ENCODE results near the gene CYP20A1. TPM values are rescaled to one million over a fixed set of nuclear protein-coding genes. Genes with fewer than 3 reads are reported as not detected.
"Not testable (repeated sequence)": the region's sequence is repeated elsewhere in the genome, so short reads cannot be mapped to it uniquely, and the experiment has no call there.

CYP20A1 gene, protein sequence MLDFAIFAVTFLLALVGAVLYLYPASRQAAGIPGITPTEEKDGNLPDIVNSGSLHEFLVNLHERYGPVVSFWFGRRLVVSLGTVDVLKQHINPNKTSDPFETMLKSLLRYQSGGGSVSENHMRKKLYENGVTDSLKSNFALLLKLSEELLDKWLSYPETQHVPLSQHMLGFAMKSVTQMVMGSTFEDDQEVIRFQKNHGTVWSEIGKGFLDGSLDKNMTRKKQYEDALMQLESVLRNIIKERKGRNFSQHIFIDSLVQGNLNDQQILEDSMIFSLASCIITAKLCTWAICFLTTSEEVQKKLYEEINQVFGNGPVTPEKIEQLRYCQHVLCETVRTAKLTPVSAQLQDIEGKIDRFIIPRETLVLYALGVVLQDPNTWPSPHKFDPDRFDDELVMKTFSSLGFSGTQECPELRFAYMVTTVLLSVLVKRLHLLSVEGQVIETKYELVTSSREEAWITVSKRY
- 23.4 and 25.9 TPM in 2 replicates for total RNA-seq

DNA sequence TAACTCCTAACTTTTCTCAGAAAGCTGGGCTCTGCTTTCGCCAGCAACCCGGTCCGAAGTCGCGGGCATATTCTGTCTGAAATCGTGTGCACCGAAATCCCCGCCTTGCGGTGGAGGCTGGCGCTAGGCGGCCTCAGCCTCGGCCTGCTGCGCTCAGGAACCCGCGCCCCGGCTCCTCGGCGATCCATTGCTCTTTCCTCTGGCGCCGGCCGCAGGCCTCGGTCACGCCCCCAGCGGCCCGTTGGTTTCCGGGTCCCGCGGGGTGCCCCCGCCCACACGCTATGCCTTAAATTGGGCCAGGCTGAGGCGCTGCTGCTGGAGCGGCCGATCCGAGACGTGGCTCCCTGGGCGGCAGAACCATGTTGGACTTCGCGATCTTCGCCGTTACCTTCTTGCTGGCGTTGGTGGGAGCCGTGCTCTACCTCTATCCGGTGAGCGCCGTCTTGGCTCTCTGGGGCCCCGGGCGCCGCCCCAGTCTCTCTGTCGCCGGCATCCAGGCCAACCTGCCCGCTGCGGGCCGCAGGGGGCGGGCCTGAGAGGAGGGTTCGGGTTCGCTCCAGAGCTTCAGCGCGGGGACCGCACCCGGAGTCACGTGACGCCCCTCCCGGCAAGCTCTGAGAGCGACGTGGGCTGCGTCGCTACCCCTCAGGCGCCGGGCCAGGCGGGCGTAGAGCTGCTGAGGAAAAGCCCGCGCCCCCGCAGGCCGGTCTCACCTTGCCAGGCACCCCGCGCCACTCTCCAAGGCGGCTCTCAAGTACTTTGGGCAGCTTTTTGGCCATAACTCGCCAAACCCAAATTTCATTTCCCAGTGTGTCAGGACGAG, at the start of gene CYP20A1:
CYP20A1 (plus strand) TSS at position 315 of the 823 bp plus-strand sequence; CDS start at position 360, 45 bp downstream.
- no peak for FAIRE-seq
- TF ChIP-seq CTCF (IDR thresholded peaks at IDR 0.05; ENCODE audit: insufficient read depth, low read length, severe bottlenecking), result peak; percentile 47

DNA sequence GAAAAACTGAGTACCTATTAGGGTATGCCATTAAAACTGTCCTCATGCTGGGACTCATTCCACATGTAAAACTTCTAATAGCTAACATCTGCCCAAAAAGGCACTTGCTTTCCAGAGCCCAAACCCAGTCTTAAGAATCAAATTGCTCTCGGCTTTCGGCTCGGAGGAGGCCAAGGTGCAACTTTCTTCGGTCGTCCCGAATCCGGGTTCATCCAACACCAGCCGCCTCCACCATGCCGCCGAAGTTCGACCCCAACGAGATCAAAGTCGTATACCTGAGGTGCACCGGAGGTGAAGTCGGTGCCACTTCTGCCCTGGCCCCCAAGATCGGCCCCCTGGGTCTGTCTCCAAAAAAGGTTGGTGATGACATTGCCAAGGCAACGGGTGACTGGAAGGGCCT, 48.3 kb upstream of the CYP20A1 start:
- not testable (repeated sequence) for H3K36me3 ChIP-seq (ENCODE audit: control insufficient read depth, insufficient read depth, low read length); DNase-seq (ENCODE audit: low read depth)

More for the DNA sequence above, at the start of gene CYP20A1:
- Histone ChIP-seq H3K27me3 (ENCODE audit: control insufficient read depth, insufficient read depth, low read length) (no peaks in the 10 kb centered on the region), H3K36me3 (ENCODE audit: control insufficient read depth, insufficient read depth, low read length) (no peaks in the 10 kb centered on the region), H3K4me3 (ENCODE audit: low read depth, low read length) (peak within 1 kb of the TSS; percentile 86)
- peak; percentile 87 for DNase-seq (ENCODE audit: low read depth)

DNA sequence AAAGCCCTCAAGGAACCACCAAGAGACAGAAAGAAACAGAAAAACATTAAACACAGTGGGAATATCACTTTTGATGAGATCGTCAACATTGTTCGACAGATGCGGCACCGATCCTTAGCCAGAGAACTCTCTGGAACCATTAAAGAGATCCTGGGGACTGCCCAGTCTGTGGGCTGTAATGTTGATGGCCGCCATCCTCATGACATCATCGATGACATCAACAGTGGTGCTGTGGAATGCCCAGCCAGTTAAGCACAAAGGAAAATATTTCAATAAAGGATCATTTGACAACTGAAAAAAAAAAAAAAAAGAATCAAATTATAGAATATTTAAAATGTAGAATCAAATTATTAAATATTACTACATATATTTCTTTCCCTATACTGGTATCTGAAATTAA, 47.8 kb upstream of the CYP20A1 start:
- not testable (repeated sequence) for DNase-seq (ENCODE audit: low read depth); H3K36me3 ChIP-seq (ENCODE audit: control insufficient read depth, insufficient read depth, low read length); H3K27me3 ChIP-seq (ENCODE audit: control insufficient read depth, insufficient read depth, low read length); FAIRE-seq; H3K4me3 ChIP-seq (ENCODE audit: low read depth, low read length)

More for the DNA sequence above, 48.3 kb upstream of the CYP20A1 start:
- H3K4me3 ChIP-seq (ENCODE audit: low read depth, low read length); FAIRE-seq; H3K27me3 ChIP-seq (ENCODE audit: control insufficient read depth, insufficient read depth, low read length): not testable (repeated sequence)

GRCh38 chr2:203191961-203192360, 46.9 kb upstream of the CYP20A1 start:
- Histone ChIP-seq H3K4me3 (ENCODE audit: low read depth, low read length) (no peak overlapping the region), H3K36me3 (ENCODE audit: control insufficient read depth, insufficient read depth, low read length) (peaks cover 5% of the 10 kb centered on the region), H3K27me3 (ENCODE audit: control insufficient read depth, insufficient read depth, low read length) (no peaks in the 10 kb centered on the region)
- no peak for FAIRE-seq
- TF ChIP-seq CTCF (IDR thresholded peaks at IDR 0.05; ENCODE audit: insufficient read depth, low read length, severe bottlenecking), result no peak
- no peak for DNase-seq (ENCODE audit: low read depth)

DNA sequence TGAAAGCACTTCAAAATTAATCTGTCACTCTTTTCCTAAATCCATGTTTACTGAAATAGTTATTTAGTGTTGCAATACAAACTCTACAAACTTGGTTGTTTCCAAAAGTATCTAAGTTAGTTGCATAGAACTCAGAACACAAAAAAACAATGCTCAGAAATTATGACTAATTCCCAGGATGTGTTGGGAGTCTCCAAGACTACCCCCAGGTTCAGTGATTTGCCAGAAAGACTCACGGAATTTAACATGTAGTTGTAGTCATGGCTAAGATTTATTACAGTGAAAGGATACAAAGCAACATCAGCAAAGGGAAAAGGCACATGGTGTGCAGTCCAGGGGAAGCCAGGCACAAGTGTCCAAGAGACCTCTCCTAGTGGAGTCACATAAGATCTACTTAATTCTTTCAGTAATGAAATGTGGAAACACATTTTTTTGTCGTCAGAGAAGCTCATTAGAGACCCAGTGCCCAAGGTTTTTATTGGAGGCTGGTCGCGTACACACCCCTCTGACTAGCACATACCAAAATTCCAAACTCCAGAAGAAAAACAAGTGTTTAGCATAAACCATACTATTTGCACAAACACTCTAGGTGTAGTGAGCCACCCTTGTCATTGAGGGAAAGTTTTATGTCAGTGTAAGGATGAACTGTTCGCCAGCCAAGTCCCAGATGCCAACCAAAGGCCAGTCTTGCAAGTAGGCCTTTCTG, 43.3 kb upstream of the CYP20A1 start:
- DNase-seq (ENCODE audit: low read depth), result no peak
- Histone ChIP-seq H3K4me3 (ENCODE audit: low read depth, low read length) (no peak overlapping the region), H3K27me3 (ENCODE audit: control insufficient read depth, insufficient read depth, low read length) (no peaks in the 10 kb centered on the region), H3K36me3 (ENCODE audit: control insufficient read depth, insufficient read depth, low read length) (peaks cover 2% of the 10 kb centered on the region)
- FAIRE-seq, result no peak
- no peak for TF ChIP-seq CTCF (IDR thresholded peaks at IDR 0.05; ENCODE audit: insufficient read depth, low read length, severe bottlenecking)

DNA sequence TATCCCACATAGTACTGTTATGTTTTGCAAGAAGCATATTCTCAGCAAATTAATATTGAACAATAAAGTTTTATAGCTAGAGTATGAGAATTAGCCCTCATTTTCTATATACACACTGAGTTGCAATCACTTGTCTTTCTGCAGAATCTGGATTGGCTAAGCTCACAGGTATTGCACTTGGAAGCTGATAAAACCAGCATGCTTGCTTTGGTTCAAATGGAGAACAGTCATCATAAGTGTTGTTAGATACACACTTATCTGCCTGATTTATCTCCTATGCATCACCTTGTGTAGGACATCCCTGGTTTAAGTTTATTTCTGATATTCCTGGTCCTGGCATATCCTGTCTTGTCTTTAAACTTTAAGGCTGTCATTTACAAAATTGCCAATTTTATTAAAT, 38.0 kb upstream of the CYP20A1 start:
- TF ChIP-seq CTCF (IDR thresholded peaks at IDR 0.05; ENCODE audit: insufficient read depth, low read length, severe bottlenecking), result no peak
- H3K4me3 ChIP-seq (ENCODE audit: low read depth, low read length), result no peak overlapping the region
- no peak for DNase-seq (ENCODE audit: low read depth)
- FAIRE-seq, result no peak
- peaks cover 5% of the 10 kb centered on the region for H3K36me3 ChIP-seq (ENCODE audit: control insufficient read depth, insufficient read depth, low read length)
- H3K27me3 ChIP-seq (ENCODE audit: control insufficient read depth, insufficient read depth, low read length), result no peaks in the 10 kb centered on the region
